Measurements from ENCODE around the gene ZNF410.
A peak's percentile ranks its signal among the peaks of the same experiment; 100 is the strongest.
"Not testable (repeated sequence)": the region's sequence is repeated elsewhere in the genome, so short reads cannot be mapped to it uniquely, and the experiment has no call there.

ZNF410 gene, protein sequence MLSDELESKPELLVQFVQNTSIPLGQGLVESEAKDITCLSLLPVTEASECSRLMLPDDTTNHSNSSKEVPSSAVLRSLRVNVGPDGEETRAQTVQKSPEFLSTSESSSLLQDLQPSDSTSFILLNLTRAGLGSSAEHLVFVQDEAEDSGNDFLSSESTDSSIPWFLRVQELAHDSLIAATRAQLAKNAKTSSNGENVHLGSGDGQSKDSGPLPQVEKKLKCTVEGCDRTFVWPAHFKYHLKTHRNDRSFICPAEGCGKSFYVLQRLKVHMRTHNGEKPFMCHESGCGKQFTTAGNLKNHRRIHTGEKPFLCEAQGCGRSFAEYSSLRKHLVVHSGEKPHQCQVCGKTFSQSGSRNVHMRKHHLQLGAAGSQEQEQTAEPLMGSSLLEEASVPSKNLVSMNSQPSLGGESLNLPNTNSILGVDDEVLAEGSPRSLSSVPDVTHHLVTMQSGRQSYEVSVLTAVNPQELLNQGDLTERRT

DNA sequence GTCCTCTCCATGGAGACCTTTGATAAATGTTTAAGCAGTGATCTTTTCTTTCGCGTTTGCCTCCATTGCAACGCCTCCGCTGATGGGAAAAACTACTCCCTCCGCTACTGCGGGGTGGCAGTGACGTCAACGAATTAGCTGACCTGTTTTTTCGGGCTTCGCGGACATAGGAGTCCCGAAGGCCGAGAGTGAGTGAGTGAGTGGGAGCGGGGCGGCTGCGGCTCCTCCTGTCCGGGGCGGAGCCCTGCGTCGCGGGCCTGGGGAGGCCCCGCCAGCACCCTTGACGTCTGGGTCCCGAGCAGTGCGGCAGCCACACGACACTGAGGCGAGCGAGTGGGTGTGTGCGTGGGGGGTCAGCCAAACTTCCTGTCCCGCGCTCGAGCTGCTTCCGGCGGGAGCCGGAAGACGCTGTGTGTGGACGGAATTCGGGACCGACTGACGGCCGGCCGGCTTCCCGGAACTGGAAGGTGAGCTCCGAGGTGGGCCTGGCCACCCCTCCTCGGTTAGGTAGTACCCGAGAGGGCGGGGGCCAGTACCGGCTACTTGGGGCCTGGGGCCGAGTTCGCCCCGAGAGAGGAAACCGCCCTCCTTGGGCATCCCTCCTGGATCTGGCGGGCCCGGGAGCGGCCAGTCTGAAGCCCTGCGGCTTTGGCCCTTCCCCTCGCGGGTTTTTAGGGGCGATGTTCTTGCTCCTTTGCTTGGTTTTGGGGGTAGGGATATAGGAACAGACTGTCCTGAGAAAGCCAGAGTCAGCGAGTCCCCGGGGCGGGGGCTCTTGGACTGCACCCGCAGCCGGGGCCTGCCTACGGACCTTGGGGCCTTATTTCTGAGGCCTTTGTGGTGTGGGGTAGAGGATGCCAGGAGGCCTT, at the start of gene ZNF410:
TSS of gene ZNF410 (plus strand) at position 411 of the 869 bp plus-strand sequence. CDS start 5,317 bp downstream, outside the sequence.
- peak; percentile 97 for DNase-seq (ENCODE audit: low spot score)

- not testable (repeated sequence) for DNase-seq (ENCODE audit: low spot score)
Observed at GRCh38 chr14:73838293-73839034, 48.2 kb upstream of the ZNF410 start.

GRCh38 chr14:73842201-73842600, 44.5 kb upstream of the ZNF410 start:
- no peak for DNase-seq (ENCODE audit: low spot score)

DNA sequence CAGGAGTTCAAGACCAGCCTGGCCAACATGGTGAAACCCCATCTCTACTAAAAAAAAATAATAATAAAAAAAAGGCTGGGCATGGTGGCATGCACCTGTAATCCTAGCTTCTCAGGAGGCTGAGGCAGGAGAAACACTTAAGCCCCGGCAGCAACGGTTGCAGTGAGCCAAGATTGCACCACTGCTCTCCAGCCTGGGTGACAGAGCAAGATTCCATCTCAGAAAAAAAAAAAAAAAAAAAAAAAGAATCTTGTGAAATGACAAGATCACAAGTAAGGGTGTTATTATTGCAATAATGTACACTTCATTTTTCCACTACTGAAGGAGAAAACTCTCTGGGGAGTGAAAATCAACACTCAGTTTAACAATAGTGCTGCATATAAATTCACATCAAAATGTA, 43.8 kb upstream of the ZNF410 start:
- no peak for DNase-seq (ENCODE audit: low spot score)

- DNase-seq (ENCODE audit: low spot score) = no peak
Observed at GRCh38 chr14:73843296-73843695, 43.4 kb upstream of the ZNF410 start.

GRCh38 chr14:73846947-73847346, 39.7 kb upstream of the ZNF410 start:
- no peak for DNase-seq (ENCODE audit: low spot score)

GRCh38 chr14:73851000-73851399, 35.7 kb upstream of the ZNF410 start:
- DNase-seq (ENCODE audit: low spot score) = peak; percentile 77

- peak; percentile 95 for DNase-seq (ENCODE audit: low spot score)
Observed at GRCh38 chr14:73851567-73852382, 34.9 kb upstream of the ZNF410 start, which contains the start of gene PTGR2. PTGR2 (plus strand) TSS chr14:73851831; CDS start chr14:73858863, 7,032 bp downstream.

DNA sequence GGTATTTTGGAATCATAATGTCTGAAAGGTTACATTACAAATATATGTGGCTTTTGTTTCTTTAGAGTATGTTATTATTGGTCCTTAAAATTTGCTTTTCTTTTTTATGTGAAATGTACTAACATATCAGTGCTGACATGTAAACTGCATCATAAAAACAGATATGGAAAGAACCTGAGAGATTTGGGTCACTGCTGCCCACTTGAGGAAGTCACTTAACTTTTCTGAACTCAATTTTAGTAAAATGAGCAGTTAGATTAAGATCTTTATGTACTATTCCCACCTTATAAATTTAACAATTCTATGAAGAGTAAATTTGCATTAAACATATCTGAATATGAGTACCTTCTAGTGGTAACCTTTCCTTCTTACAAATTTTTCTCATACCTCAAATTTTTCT, 27.5 kb upstream of the ZNF410 start:
- DNase-seq (ENCODE audit: low spot score) = no peak

- no peak for DNase-seq (ENCODE audit: low spot score)
Observed at GRCh38 chr14:73861073-73861472, 25.6 kb upstream of the ZNF410 start.

DNA sequence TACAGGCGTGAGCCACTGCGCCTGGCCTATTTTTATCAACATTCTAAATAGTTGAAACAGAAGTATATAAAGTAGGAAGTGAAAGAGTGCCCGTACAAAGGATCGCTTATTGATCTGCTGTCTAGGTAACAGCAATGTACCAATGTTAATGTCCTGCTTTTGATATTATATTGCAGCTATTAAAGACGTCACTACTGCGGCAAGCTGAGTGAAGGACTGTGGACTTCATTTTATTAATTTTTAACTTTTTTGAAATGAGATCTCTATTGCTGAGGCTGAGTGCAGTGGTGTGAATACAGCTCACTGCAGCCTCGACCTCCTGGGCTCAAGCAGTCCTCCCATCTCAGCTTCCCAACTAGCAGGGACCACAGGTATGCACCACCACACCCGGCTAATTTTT, 24.2 kb upstream of the ZNF410 start:
- DNase-seq (ENCODE audit: low spot score) = no peak

- no peak for DNase-seq (ENCODE audit: low spot score)
Observed at GRCh38 chr14:73863209-73863608, 23.4 kb upstream of the ZNF410 start.

GRCh38 chr14:73865534-73866113, 21.0 kb upstream of the ZNF410 start:
- DNase-seq (ENCODE audit: low spot score) = no peak

- not testable (repeated sequence) for DNase-seq (ENCODE audit: low spot score)
Observed at GRCh38 chr14:73869754-73870153, 16.9 kb upstream of the ZNF410 start.

- DNase-seq (ENCODE audit: low spot score) = no peak
Observed at GRCh38 chr14:73870525-73871235, 16.0 kb upstream of the ZNF410 start.

- DNase-seq (ENCODE audit: low spot score) = no peak
Observed at GRCh38 chr14:73873660-73874059, 13.0 kb upstream of the ZNF410 start.

DNA sequence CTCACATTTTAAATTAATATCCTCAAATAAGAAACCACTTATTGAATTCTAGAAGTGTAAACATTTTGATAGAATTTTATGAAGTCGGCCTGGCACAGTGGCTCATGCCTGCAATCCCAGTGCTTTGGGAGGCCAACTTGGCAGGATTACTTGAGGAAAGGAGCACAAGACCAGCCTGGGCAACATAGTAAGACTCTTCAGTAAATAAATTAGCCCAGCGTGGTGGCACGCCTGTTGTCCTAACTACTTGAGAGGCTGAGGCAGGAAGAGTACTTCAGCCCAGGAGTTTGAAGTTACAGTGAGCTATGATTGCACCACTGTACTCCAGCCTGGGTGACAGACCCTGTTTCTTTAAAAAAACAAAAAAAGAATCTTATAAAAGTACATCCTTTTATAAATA, 8.9 kb upstream of the ZNF410 start:
- no peak for DNase-seq (ENCODE audit: low spot score)

DNA sequence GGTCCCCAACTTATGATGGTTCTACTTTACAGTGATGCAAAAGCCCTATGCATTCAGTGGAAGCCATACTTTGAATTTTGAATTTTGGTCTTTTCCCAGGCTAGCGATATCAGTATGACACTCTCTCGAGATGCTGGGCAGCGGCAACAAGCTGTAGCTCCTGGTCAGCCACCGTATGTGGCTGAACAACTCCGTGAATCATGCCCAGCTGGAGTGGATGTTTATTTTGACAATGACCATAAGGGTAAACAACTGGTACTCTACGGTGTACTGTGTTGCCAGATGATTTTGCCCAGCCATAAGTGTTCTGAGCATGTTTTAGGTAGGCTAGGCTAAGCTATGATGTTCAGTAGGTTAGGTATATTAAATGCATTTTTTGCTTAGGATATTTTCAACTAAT, 8.2 kb upstream of the ZNF410 start:
- DNase-seq (ENCODE audit: low spot score) = no peak

- no peak for DNase-seq (ENCODE audit: low spot score)
Observed at GRCh38 chr14:73879027-73879426, 7.6 kb upstream of the ZNF410 start.
